Measurements from ENCODE around the gene GDF15.
"Not testable (repeated sequence)": the region's sequence is repeated elsewhere in the genome, so short reads cannot be mapped to it uniquely, and the experiment has no call there.

GDF15 gene

DNA sequence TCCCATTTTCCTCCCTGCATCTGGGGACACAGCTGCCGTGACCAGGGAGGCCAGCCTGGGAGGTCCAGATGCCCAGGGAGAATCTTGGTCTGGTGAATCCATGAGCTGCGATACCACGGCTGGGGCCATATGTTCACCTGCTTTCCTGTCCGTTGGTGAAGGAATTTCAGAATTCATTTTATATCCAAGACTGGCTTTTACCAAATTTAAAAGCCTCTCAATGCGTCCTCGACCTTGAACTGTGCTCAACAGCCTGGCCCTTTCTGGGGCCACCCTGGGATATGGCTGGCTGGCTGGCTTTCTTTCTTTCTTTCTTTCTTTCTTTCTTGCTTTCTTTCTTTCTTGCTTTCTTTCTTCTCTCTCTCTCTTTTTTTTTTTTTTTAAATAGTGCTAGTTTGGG lies 22.2 kb upstream of the GDF15 start:
- in situ Hi-C loops (cut with MboI; ENCODE audit: low sequenced_read_pairs), result no loop called here

- in situ Hi-C loops (cut with MboI; ENCODE audit: low sequenced_read_pairs), result not testable (repeated sequence)
Measured at GRCh38 chr19:18364277-18364825, 21.6 kb upstream of the GDF15 start.

DNA sequence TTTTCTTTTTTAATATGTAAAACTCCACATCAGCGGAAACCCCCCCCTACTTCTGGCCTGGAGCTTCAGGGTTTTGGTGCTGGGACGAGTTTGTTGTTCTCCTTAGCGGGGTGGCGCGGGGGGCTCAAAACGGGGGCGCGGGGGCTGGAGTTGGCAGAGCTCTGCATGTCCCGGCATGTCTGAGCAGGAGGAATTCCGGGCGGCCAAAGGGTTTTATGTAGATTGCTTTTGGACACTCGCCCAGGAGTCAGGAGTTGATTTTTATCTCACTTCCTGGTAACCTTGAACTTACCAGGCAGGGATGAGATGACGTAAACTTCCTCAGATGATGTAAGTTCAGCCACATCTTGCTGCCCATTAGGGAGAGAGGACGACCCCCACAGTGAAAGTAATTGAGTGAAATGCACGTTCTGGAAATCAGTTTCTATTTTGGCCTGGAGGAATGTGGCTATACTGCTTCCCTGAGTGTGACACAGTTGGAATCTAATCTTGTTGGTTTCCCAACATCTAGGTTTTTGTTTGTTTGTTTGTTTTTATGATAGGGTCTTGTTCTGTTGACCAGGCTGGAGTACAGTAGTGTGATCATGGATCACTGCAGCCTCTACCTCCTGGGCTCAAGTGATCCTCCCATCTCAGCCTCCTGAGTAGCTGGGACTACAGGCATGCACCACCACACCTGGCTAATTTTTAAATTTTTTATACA lies 21.0 kb upstream of the GDF15 start:
- in situ Hi-C loops (cut with MboI; ENCODE audit: low sequenced_read_pairs), result no loop called here

- in situ Hi-C loops (cut with MboI; ENCODE audit: low sequenced_read_pairs), result no loop called here
Measured at GRCh38 chr19:18366021-18366435, 19.9 kb upstream of the GDF15 start.

- in situ Hi-C loops (cut with MboI; ENCODE audit: low sequenced_read_pairs), result no loop called here
Measured at GRCh38 chr19:18368504-18369222, 17.3 kb upstream of the GDF15 start.

- in situ Hi-C loops (cut with MboI; ENCODE audit: low sequenced_read_pairs), result no loop called here
Measured at GRCh38 chr19:18373407-18373891, 12.5 kb upstream of the GDF15 start.

- in situ Hi-C loops (cut with MboI; ENCODE audit: low sequenced_read_pairs), result no loop called here
Measured at GRCh38 chr19:18373892-18374629, 11.9 kb upstream of the GDF15 start.

DNA sequence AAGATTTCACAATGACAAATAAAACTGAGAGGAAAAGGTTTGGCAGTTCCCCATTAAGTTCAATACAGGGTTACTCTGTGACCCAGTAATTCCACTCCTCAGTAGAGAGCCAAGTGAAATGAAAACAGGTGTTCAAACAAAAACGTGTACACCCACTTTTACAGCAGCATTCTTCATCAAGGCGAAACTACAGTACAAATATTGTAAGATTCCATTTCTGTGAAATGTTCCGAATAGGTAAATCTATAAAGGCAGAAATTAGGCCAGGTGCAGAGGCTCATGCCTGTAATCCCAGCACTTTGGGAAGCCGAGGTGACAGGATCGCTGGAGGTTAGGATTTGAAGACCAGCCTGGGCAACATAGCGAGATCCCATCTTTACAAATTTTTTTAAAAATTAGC lies 8.9 kb upstream of the GDF15 start:
- in situ Hi-C loops (cut with MboI; ENCODE audit: low sequenced_read_pairs), result no loop called here

DNA sequence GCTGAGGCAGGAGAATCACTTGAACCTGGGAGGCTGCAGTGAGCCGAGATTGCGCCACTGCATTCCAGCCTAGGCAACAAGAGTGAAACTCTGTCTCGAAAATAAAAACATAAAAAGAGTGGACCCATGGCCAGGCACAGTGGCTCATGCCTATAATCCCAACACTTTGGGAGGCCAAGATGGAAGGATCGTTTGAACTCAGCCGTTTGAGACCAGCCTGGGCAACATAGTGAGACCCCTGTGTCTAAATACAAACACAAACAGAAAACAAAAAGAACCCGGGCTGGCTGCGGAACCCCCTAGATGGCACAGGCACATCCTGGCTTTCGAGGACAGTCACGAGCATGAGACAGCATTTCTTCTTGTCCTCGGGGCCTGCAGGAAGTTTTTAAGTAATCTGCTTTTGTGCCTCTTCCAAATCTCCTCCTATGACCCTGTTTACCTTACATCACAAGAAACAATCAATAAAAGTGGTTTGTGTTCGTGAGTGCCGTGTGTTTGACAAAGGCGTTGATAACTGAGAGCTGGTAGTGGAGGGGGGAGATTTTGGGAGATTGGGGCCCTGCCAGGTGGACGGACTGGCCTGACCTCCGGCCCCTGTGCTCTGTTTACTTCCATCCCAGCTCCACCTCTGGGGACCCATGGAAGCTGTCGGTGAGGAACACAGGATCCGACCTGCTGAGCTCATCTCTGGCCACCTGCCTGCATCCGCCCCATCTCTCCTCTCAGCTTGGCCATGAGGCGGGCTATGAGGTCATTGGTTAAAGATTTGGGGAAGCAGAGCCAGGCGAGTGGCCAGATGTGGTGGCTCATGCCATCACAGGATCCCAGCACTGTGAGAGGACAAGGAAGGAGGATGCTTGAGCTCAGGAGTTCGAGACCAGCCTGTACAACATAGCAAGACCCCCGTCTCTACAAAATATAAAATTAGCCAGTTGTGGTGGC lies 5.9 kb upstream of the GDF15 start:
- in situ Hi-C loops (cut with MboI; ENCODE audit: low sequenced_read_pairs), result no loop called here

DNA sequence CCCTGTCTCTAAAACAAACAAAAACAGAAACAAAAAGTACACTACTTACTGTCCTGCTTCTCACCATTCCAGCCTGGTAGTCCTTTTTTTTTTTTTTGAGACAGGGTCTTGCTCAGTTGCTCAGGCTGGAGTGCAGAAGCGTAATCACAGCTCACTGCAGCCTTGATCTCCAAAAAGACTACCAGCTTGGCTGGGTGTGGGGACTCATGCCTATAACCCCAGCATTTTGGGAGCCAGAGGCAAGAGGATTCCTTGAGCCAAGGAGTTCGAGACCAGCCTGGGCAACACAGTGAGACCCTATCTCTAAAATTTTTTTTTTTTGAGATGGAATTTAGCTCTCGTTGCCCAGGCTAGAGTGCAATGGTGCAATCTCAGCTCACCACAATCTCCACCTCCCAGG lies 5.1 kb upstream of the GDF15 start:
- in situ Hi-C loops (cut with MboI; ENCODE audit: low sequenced_read_pairs), result no loop called here

DNA sequence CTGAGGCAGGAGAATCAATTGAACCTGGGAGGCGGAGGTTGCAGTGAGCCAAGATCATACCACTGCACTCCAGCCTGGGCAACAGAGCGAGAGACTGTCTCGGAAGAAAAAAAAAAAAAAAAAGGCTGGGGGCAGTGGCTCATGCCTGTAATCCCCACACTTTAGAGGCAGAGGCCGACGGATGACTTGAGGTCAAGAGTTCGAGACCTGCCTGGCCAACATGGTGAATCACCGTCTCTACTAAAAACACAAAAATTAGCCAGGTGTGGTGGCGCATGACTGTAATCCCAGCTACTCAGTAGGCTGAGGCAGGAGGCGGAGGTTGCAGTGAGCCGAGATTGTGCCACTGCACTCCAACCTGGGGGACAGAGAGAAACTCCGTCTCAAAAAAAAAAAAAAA lies 2.3 kb upstream of the GDF15 start:
- in situ Hi-C loops (cut with MboI; ENCODE audit: low sequenced_read_pairs), result not testable (repeated sequence)

DNA sequence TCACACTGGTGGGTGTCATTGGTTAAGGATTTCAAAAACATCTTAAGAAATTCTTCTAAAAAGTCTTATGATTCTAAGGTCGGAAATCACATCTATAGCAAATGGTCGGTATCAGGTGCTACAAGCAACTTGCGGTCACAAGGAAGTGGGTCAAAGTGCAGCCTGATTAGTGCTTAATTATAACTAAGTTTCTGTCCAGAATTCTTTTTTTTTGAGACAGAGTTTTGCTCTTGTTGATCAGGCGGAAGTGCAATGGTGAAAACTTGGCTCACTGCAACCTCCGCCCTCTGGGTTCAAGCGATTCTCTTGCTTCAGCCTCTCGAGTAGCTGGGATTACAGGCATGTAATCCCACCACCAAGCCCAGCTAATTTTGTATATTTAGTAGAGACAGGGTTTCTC lies 1.2 kb upstream of the GDF15 start:
- in situ Hi-C loops (cut with MboI; ENCODE audit: low sequenced_read_pairs), result no loop called here

DNA sequence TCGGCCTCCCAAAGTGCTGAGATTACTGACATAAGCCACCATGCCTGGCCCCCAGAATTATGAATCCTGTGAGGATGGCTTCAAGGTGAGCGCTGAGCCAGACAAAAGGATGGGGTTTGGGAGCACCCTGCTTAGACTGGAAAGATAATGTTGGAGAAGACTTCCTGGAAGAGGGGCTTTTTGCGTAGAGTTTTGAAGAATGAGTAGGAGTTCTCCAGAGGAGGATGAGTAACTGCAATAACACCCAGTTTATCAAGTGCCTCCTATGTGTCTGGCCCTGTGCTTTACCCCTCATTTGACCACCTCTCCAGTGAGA lies 641 bp upstream of the GDF15 start:
- in situ Hi-C loops (cut with MboI; ENCODE audit: low sequenced_read_pairs), result no loop called here

DNA sequence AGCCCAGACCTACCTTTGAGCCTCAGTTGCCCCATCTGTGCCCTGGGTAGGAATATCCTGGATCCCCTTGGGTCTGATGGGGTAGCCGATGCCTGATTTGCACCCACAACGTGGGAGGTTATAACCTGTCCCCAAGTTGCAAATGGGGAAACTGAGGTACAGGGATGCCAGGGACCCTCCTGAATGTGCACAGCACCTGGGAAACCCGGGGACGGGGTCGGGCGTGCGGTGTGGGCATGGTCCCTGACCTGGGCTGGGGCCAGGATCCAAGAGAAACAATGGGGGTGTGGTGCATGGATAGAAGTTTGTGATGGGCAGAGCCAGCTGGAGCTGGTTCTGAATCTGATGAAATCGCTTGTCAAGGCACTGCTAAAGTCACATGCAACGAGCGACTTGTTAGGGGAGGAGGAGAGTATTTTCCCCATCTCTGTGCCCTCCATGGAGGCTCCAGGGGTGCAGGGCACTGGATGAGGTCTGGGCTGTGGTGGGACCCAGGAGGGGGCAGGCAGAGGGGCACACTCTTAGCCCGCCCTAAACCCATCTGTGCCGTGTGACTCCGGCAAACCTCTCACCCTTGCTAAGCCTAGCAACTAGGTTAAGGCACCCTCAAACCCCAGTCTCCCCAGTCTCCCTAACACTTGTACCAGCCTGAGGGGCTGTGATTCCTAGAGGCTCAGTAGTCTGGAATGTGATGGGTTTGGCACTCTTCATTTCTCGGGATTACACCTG lies 749 bp downstream of the GDF15 start:
- in situ Hi-C loops (cut with MboI; ENCODE audit: low sequenced_read_pairs), result no loop called here

DNA sequence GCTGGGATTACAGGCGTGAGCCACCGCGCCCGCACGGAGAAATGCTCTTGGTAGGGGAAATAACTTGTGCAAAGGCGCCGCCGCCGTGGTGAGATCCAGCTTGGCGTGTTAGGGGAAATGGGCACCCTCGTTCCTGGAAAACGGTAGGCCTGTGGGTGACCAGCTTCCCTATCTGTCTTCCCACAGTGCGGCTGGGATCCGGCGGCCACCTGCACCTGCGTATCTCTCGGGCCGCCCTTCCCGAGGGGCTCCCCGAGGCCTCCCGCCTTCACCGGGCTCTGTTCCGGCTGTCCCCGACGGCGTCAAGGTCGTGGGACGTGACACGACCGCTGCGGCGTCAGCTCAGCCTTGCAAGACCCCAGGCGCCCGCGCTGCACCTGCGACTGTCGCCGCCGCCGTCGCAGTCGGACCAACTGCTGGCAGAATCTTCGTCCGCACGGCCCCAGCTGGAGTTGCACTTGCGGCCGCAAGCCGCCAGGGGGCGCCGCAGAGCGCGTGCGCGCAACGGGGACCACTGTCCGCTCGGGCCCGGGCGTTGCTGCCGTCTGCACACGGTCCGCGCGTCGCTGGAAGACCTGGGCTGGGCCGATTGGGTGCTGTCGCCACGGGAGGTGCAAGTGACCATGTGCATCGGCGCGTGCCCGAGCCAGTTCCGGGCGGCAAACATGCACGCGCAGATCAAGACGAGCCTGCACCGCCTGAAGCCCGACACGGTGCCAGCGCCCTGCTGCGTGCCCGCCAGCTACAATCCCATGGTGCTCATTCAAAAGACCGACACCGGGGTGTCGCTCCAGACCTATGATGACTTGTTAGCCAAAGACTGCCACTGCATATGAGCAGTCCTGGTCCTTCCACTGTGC lies 2.4 kb downstream of the GDF15 start:
- in situ Hi-C loops (cut with MboI; ENCODE audit: low sequenced_read_pairs), result no loop called here

DNA sequence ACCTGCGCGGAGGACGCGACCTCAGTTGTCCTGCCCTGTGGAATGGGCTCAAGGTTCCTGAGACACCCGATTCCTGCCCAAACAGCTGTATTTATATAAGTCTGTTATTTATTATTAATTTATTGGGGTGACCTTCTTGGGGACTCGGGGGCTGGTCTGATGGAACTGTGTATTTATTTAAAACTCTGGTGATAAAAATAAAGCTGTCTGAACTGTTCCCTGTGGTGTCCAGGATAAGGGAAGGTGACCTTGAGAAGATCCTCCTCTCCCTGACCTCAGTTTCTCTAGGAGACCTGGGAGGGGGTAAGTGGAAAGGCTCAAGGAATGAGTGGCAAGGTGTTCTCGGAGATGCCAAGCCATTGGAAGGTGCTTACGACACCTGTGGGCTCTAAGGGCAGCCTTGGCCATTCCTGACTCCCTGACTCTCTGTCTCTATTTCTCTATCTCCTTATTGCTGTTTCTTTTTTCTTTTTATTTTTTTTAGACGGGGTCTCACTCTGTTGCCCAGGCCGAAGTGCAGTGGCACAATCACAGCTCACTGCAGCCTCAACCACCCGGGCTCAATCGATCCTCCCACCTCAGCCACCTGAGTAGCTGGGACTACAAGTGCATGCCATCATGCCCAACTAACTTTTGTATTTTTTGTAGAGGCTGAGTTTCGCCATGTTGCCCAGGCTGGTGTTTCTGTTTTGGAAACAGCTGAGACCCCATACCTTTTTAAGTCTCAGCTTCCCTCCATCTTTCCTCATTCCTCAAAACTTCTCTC lies 3.2 kb downstream of the GDF15 start:
- in situ Hi-C loops (cut with MboI; ENCODE audit: low sequenced_read_pairs), result no loop called here

DNA sequence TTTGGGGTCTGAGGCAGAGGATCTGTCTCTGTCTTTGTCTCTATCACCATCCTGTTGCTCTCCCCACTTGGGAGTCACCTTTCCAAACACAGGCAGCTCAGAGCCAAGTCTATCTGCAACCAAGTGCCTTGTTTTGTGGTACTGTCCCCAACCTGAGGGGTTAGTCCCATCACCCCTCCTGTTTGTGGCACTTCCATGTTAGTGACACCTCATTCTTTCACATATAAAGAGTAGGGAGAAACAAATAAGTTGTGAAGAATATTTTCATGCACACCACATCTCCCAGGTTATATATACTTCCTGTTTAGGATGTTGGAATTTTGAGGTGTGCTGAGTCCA lies 3.7 kb downstream of the GDF15 start:
- in situ Hi-C loops (cut with MboI; ENCODE audit: low sequenced_read_pairs), result no loop called here

All from HL-60/S4 (cell line).